Loucy (cell line): Measurements from ENCODE around the gene SH3BP5L.

Experiments
- H2AFZ ChIP-seq: fragments of 200-600 bp; sonication (generic); 2 replicates; pipeline ENCODE4 v1.6.0; 2016; ENCODE audit warnings: antibody characterized with exemption, mild to moderate bottlenecking, low read length, moderate library complexity
- H3F3A ChIP-seq: fragments of 200-600 bp; 2 replicates; pipeline ENCODE4 v1.6.0; 2016; ENCODE audit warnings: antibody characterized with exemption, low read depth, mild to moderate bottlenecking
- H3K27me3 ChIP-seq: fragments of 200-600 bp; sonication (generic); 2 replicates; pipeline ENCODE4 v1.6.1; 2014; ENCODE audit warnings: low read length, mild to moderate bottlenecking; ENCODE audit not compliant: insufficient read depth, poor library complexity, severe bottlenecking
- H3K36me3 ChIP-seq: fragments of 200-600 bp; sonication (generic); 2 replicates; pipeline ENCODE4 v1.6.1; 2016; ENCODE audit warnings: low read length; ENCODE audit not compliant: insufficient read depth
- H3K4me1 ChIP-seq: fragments of 200-600 bp; sonication (generic); 2 replicates; pipeline ENCODE4 v1.5.1; 2014; ENCODE audit warnings: low read length, mild to moderate bottlenecking; ENCODE audit not compliant: insufficient read depth, poor library complexity, severe bottlenecking
- H3K4me2 ChIP-seq: fragments of 200-600 bp; sonication (generic); 2 replicates; pipeline ENCODE4 v1.6.0; 2014; ENCODE audit warnings: antibody characterized with exemption, low read length, low read depth, mild to moderate bottlenecking; ENCODE audit not compliant: poor library complexity, severe bottlenecking
- H3K4me3 ChIP-seq: fragments of 200-600 bp; sonication (generic); 2 replicates; pipeline ENCODE4 v1.5.1; 2014; ENCODE audit warnings: low read length, mild to moderate bottlenecking, mixed read lengths; ENCODE audit not compliant: poor library complexity, severe bottlenecking
- H3K79me2 ChIP-seq: fragments of 200-600 bp; sonication (generic); 2 replicates; pipeline ENCODE4 v1.6.1; 2014; ENCODE audit warnings: low read length; ENCODE audit not compliant: insufficient read depth
- H3K9ac ChIP-seq: fragments of 200-600 bp; sonication (generic); 2 replicates; pipeline ENCODE4 v1.6.0; 2014; ENCODE audit warnings: mild to moderate bottlenecking, low read depth, low read length, moderate library complexity; ENCODE audit not compliant: poor library complexity, severe bottlenecking
- H3K9me2 ChIP-seq: fragments of 200-600 bp; sonication (generic); replicated peaks from 2 replicates; pipeline ENCODE4 v1.6.1; 2016; ENCODE audit warnings: low read depth, low read length, mixed read lengths
- H3K9me3 ChIP-seq: fragments of 200-600 bp; sonication (generic); 2 replicates; pipeline ENCODE4 v1.6.1; 2014; ENCODE audit warnings: mild to moderate bottlenecking, antibody characterized with exemption, low read length, low read depth; ENCODE audit not compliant: insufficient read depth
- H4K20me1 ChIP-seq: fragments of 200-600 bp; sonication (generic); 2 replicates; pipeline ENCODE4 v1.6.0; 2014; ENCODE audit warnings: antibody characterized with exemption, low read length, mild to moderate bottlenecking; ENCODE audit not compliant: insufficient read depth, poor library complexity, severe bottlenecking
- EZH2phosphoT487 ChIP-seq: fragments of 200-600 bp; IDR thresholded peaks from 2 replicates; pipeline ENCODE4 v1.6.1; 2018; ENCODE audit warnings: antibody characterized with exemption, mild to moderate bottlenecking, moderate library complexity, borderline replicate concordance
- TF ChIP-seq, protein P1 (sequence below): fragments of 200-600 bp; sonication (generic); conservative IDR thresholded peaks from 2 replicates; pipeline ENCODE4 v1.5.1; 2014; ENCODE audit warnings: mild to moderate bottlenecking, antibody characterized with exemption, low read length

SH3BP5L gene

GRCh38 chr1:248857201-248857600 is 31.5 kb upstream of the SH3BP5L start:
- Histone ChIP-seq H2AFZ (no peak overlapping the region), H3K4me3 (peak overlapping the region; percentile 98), H3K9ac (peak overlapping the region; percentile 98), H3K79me2 (peaks cover 47% of the 10 kb centered on the region), H3K4me2 (peak overlapping the region; percentile 100), H3K9me2 (no peaks in the 10 kb centered on the region), H3F3A (no peaks in the 10 kb centered on the region), H3K27me3 (no peaks in the 10 kb centered on the region), H3K9me3 (no peaks in the 10 kb centered on the region), H4K20me1 (no peaks in the 10 kb centered on the region), H3K4me1 (peaks cover 60% of the 10 kb centered on the region), H3K36me3 (peaks cover 9% of the 10 kb centered on the region; the same call in 1 of the 2 replicates)
- TF ChIP-seq EZH2phosphoT487: no peak
- TF ChIP-seq, protein P1, sequence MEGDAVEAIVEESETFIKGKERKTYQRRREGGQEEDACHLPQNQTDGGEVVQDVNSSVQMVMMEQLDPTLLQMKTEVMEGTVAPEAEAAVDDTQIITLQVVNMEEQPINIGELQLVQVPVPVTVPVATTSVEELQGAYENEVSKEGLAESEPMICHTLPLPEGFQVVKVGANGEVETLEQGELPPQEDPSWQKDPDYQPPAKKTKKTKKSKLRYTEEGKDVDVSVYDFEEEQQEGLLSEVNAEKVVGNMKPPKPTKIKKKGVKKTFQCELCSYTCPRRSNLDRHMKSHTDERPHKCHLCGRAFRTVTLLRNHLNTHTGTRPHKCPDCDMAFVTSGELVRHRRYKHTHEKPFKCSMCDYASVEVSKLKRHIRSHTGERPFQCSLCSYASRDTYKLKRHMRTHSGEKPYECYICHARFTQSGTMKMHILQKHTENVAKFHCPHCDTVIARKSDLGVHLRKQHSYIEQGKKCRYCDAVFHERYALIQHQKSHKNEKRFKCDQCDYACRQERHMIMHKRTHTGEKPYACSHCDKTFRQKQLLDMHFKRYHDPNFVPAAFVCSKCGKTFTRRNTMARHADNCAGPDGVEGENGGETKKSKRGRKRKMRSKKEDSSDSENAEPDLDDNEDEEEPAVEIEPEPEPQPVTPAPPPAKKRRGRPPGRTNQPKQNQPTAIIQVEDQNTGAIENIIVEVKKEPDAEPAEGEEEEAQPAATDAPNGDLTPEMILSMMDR: no peak

DNA sequence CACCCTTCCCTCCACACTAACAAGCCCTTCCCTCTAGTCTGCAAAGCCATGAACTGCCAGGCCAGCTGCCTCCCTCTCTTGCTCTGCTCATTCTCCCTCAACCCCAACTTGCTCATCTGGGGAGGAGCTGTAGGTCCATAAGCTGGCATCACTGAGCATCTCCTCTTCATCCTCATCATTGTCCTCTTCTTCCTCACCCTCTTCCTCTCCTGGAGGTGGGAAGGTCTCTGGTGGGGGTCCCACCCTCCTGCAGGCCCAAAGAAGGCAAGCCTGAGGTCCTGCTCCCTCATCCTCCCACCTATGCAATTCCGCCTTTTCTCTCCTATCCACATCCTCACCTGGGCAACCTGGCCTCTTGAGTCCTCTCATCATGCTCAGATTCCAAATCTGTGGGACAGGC is 30.5 kb upstream of the SH3BP5L start:
- Histone ChIP-seq H2AFZ (no peak overlapping the region), H3K4me3 (peak overlapping the region; percentile 98), H3K36me3 (peaks cover 9% of the 10 kb centered on the region; the same call in 1 of the 2 replicates), H3K79me2 (peaks cover 47% of the 10 kb centered on the region), H3K27me3 (no peaks in the 10 kb centered on the region), H3K9me2 (no peaks in the 10 kb centered on the region), H3K4me2 (peak overlapping the region; percentile 100), H3F3A (no peaks in the 10 kb centered on the region), H3K9ac (peak overlapping the region; percentile 98), H3K9me3 (no peaks in the 10 kb centered on the region), H3K4me1 (peaks cover 66% of the 10 kb centered on the region), H4K20me1 (no peaks in the 10 kb centered on the region)
- TF ChIP-seq, protein P1: no peak
- TF ChIP-seq EZH2phosphoT487: no peak

DNA sequence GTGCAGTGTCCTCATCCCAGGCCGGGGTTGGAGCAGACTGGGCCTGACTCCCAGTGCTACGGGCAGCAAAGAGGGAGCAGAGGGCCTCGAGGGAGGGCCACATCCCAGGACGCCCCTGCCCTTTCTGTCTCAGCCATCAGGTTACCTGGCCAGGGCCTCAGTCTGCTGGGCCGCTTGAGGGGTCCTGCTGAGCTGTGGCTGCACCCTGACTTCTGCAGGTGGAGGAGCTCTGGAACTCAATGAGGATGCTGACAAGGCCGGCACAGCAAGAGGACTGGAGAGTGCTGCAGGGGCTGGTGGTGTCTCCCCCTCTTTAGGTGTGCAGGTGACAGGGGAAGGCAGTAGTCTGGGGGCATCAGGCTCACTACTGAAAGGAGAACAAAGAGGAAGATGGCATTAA is 29.9 kb upstream of the SH3BP5L start:
- H3K36me3 ChIP-seq: peaks cover 9% of the 10 kb centered on the region; the same call in 1 of the 2 replicates

More for the DNA sequence above, 29.9 kb upstream of the SH3BP5L start:
- H3K79me2 ChIP-seq: peaks cover 47% of the 10 kb centered on the region
- H3K27me3 ChIP-seq: no peaks in the 10 kb centered on the region
- no peaks in the 10 kb centered on the region for H3F3A ChIP-seq
- peak overlapping the region; percentile 100 for H3K4me2 ChIP-seq
- peaks cover 66% of the 10 kb centered on the region for H3K4me1 ChIP-seq
- H2AFZ ChIP-seq: no peak overlapping the region
- no peaks in the 10 kb centered on the region for H3K9me2 ChIP-seq
- no peaks in the 10 kb centered on the region for H3K9me3 ChIP-seq
- no peak overlapping the region for H3K4me3 ChIP-seq
- peak overlapping the region; percentile 98 for H3K9ac ChIP-seq
- no peak for TF ChIP-seq EZH2phosphoT487
- TF ChIP-seq, protein P1: no peak
- no peaks in the 10 kb centered on the region for H4K20me1 ChIP-seq
